Transverse colon (tissue), 4 donors: ENCODE measurements around the gene OR9K2. TPM values are rescaled to one million over a fixed set of nuclear protein-coding genes. Genes with fewer than 3 reads are reported as not detected.
"Not testable (repeated sequence)": the region's sequence is repeated elsewhere in the genome, so short reads cannot be mapped to it uniquely, and the experiment has no call there.

Experiments used
- DNase-seq: peaks from one replicate; pipeline ENCODE4 v3.0.0-alpha.2; 2019
- H3K27ac ChIP-seq, 4 donors: fragments of 200-600 bp; sonication (generic); 2 replicates each; pipeline ENCODE4 v1.5.1; 2016 to 2018; ENCODE audit warnings: inconsistent platforms in 4 of 4
- H3K27me3 ChIP-seq: fragments of 200-600 bp; sonication (generic); 2 replicates; pipeline ENCODE4 v1.5.1; 2017; ENCODE audit warnings: inconsistent platforms
- H3K36me3 ChIP-seq, 4 donors: fragments of 200-600 bp; sonication (generic); 2 replicates each; pipeline ENCODE4 v1.5.1; 2017 to 2019; ENCODE audit warnings: inconsistent platforms in 4 of 4
- H3K4me1 ChIP-seq, 4 donors: fragments of 200-600 bp; sonication (generic); 2 replicates each; pipeline ENCODE4 v1.5.1; 2017 to 2020; ENCODE audit warnings: inconsistent platforms in 4 of 4
- H3K4me3 ChIP-seq, 4 donors: fragments of 200-600 bp; sonication (generic); 1 replicate in 1 of 4; 2 replicates in 3 of 4; pipeline versions ENCODE4 v1.5.1 to v1.6.1; 2017 to 2019; ENCODE audit warnings: inconsistent platforms in 4 of 4
- H3K9me3 ChIP-seq, 2 donors: fragments of 200-600 bp; sonication (generic); 2 replicates each; pipeline ENCODE4 v1.5.1; 2017 to 2019; ENCODE audit warnings: inconsistent platforms in 2 of 2
- EP300 ChIP-seq: sonication (generic); formaldehyde crosslinking; IDR thresholded peaks from one replicate; pipeline ENCODE4 v1.6.1; 2017; ENCODE audit warnings: antibody characterized with exemption, low read depth
- POLR2A ChIP-seq: fragments of 450-650 bp; IDR thresholded peaks from one replicate; pipeline ENCODE4 v1.6.1; 2016; ENCODE audit warnings: antibody characterized with exemption, mild to moderate bottlenecking, moderate library complexity
- POLR2AphosphoS5 ChIP-seq, 3 donors: sonication (generic); formaldehyde crosslinking; IDR thresholded peaks; one replicate each; pipeline ENCODE4 v1.6.1; 2016; ENCODE audit warnings: antibody characterized with exemption in 3 of 3
- WGBS, 2 donors: methylation state at CpG; one replicate each; pipeline ENCODE4 v1.1.5; 2018; ENCODE audit warnings: low coverage in 1 of 2; 5-methylcytosine and 5-hydroxymethylcytosine counted together
- in situ Hi-C, 4 donors: fragments of 200-750 bp; cut with MboI; loops; one replicate each; pipeline versions ENCODE4 v1.15.0 to v1.15.1; 2017; ENCODE audit warnings: low sequenced_read_pairs in 3 of 4, low pct_ligation_motif_present in 1 of 4, low pct_unique_long_range_greater_than_20kb in 1 of 4
- intact Hi-C: fragments of 100-400 bp; cut with DNase I; formaldehyde crosslinking; loops from one replicate; pipeline ENCODE4 v1.15.1; 2023; ENCODE audit warnings: low total_unique reads
- total RNA-seq, 4 donors: library from RNA; depleted of rRNA; stranded (reverse); fragments of >200 nt; gene quantifications; one replicate each; pipeline ENCODE4 v1.1.0, GENCODE V29; 2016
- TF ChIP-seq, protein P1 (sequence below), 5 experiments: fragments of 200-600 bp in 3 of 5; fragments of 450-650 bp in 2 of 5; sonication (generic) in 3 of 5; IDR thresholded peaks; 1 replicate in 2 of 5; 2 replicates in 3 of 5; pipeline ENCODE4 v1.5.1; 2016 to 2017; ENCODE audit warnings: antibody characterized with exemption in 5 of 5, inconsistent platforms in 3 of 5, mild to moderate bottlenecking in 2 of 5, moderate library complexity in 1 of 5

Gene OR9K2
- total RNA-seq, 4 donors from 2014 or later: not detected

DNA sequence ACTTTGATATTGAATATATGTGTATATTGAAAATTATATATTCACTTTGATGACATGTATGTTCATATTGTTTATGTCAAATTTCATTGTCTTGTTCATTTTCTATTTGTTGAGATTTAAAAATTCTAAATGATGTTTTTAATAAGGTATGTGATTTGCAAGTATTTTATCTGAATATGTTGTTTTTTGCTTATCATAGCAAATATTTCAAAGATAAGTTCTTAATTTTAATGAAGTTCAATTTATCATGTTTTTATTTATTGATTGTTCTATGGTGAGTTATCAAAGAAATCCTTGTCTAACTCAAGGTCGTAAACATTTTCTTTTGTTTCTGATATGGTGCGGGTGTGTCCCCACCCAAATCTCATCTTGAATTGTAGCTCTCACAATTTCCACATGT, 45.2 kb downstream of the OR9K2 start:
- intact Hi-C loops (loop anchor here (5.0 kb wide), 1 partner anchor 1139 kb away; the partner anchor contains the start of gene HOXC5), in situ Hi-C loops (no loop called here)
- TF ChIP-seq POLR2A: no peak
- no peak for TF ChIP-seq EP300
- TF ChIP-seq, protein P1, sequence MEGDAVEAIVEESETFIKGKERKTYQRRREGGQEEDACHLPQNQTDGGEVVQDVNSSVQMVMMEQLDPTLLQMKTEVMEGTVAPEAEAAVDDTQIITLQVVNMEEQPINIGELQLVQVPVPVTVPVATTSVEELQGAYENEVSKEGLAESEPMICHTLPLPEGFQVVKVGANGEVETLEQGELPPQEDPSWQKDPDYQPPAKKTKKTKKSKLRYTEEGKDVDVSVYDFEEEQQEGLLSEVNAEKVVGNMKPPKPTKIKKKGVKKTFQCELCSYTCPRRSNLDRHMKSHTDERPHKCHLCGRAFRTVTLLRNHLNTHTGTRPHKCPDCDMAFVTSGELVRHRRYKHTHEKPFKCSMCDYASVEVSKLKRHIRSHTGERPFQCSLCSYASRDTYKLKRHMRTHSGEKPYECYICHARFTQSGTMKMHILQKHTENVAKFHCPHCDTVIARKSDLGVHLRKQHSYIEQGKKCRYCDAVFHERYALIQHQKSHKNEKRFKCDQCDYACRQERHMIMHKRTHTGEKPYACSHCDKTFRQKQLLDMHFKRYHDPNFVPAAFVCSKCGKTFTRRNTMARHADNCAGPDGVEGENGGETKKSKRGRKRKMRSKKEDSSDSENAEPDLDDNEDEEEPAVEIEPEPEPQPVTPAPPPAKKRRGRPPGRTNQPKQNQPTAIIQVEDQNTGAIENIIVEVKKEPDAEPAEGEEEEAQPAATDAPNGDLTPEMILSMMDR (IDR thresholded peaks at IDR 0.05): no peak
- TF ChIP-seq POLR2AphosphoS5 (IDR thresholded peaks at IDR 0.05): no peak
- WGBS, 2 donors: 75 to 85% methylated on average over 2 of the region's 2 CpGs
- Histone ChIP-seq H3K4me1 (no peaks in the 10 kb centered on the region), H3K27ac (no peak overlapping the region), H3K4me3 (no peak overlapping the region), H3K36me3 (no peaks in the 10 kb centered on the region), H3K9me3 (no peaks in the 10 kb centered on the region), H3K27me3 (no peaks in the 10 kb centered on the region)
- no peak for DNase-seq

DNA sequence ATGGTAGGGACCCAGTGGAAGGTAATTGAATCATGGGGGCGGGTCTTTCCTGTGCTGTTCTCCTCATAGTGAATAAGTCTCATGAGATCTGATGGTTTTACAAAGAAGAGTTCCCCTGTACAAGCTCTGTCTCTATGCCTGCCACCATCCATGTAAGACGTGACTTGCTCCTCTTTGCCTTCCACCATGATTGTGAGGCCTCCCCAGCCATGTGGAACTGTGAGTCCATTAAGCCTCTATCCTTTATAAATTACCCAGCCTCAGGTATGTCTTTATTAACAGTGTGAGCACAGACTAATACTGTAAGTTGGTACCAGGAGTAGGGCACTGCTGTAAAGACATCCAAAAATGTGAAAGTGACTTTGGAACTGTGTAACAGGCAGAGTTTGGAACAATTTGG, 45.6 kb downstream of the OR9K2 start:
- intact Hi-C loops: loop anchor here (5.0 kb wide), 1 partner anchor 1140 kb away; the partner anchor contains the start of gene HOXC5
- not testable (repeated sequence) for H3K27me3 ChIP-seq

DNA sequence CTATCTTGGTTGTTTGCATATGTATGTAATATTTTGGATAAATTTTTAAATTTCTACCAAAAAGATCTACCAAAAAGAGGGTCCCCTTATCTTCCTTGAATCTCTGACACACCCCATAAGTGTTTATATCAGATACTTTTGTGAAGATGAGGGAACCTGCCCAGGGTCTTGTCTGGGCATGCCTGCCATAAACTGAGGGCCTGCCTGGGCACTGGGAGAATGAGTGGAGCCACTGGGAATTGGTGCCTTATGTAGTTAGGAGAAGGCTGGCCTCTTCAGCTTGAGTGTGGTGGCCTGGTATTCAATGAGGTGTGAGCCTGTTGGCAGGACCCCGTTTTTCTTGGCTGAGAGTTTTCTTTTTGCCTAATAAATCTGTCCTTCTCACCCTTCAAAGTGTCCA, 46.5 kb downstream of the OR9K2 start:
- in situ Hi-C loops (no loop called here), intact Hi-C loops (loop anchor here (5.0 kb wide), 1 partner anchor 1140 kb away; the partner anchor contains the start of gene HOXC5)
- H3K4me1 ChIP-seq: no peaks in the 10 kb centered on the region
- H3K9me3 ChIP-seq: no peaks in the 10 kb centered on the region
- 28% methylated on average over 1 of the region's 1 CpG; no CpG with 5 or more reads in 1 of the 2 donors for WGBS, 2 donors
- no peak overlapping the region for H3K4me3 ChIP-seq
- no peak for DNase-seq
- H3K27me3 ChIP-seq: no peaks in the 10 kb centered on the region
- H3K27ac ChIP-seq: no peak overlapping the region
- no peaks in the 10 kb centered on the region for H3K36me3 ChIP-seq
- TF ChIP-seq, protein P1 (IDR thresholded peaks at IDR 0.05): no peak
- TF ChIP-seq EP300: no peak
- no peak for TF ChIP-seq POLR2A
- no peak for TF ChIP-seq POLR2AphosphoS5 (IDR thresholded peaks at IDR 0.05)

More for the DNA sequence above, 45.6 kb downstream of the OR9K2 start:
- WGBS, 2 donors: 62% methylated on average over 2 of the region's 2 CpGs; no CpG with 5 or more reads in 1 of the 2 donors
- H3K36me3 ChIP-seq, in situ Hi-C loops, H3K9me3 ChIP-seq, H3K27ac ChIP-seq, DNase-seq, H3K4me1 ChIP-seq, H3K4me3 ChIP-seq: not testable (repeated sequence)

DNA sequence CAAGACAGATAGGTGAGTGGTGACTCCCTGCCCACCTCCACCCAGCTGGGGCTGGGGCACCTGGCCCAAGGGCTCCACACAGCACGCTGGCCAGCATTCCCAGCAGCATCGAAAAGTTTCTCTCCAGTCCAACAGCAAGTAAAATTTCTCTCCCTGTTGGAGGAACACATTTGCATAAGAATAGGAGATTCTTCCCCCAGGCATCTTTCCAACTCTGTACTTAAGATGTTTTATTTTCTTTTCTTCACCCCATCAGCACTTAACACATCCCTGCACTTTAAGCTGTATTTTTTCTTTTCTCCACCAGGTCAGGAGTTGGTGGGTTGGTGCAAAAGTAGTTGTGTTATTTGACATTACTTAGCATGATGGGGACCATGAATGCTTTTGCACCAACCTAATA, 47.2 kb downstream of the OR9K2 start:
- TF ChIP-seq, protein P1 (IDR thresholded peaks at IDR 0.05): no peak
- TF ChIP-seq POLR2AphosphoS5 (IDR thresholded peaks at IDR 0.05) (no peak), EP300 (no peak), POLR2A (no peak)
- Histone ChIP-seq H3K27ac (no peak overlapping the region), H3K4me1 (no peaks in the 10 kb centered on the region), H3K4me3 (no peak overlapping the region), H3K27me3 (peaks cover 6% of the 10 kb centered on the region), H3K36me3 (no peaks in the 10 kb centered on the region), H3K9me3 (no peaks in the 10 kb centered on the region)
- 80 to 86% methylated on average over 1 to 2 of the region's 2 CpGs for WGBS, 2 donors
- intact Hi-C loops: loop anchor here (5.0 kb wide), 1 partner anchor 1141 kb away; the partner anchor contains the start of gene HOXC5
- in situ Hi-C loops: no loop called here
- no peak for DNase-seq

Other genes starting within 250 kb of the OR9K2 start
- 10 to 100 TPM in 1 of 4 donors, 1 to 10 TPM in 3; 1.6 to 15.3 (median 4.3) TPM for gene TESPA1, start 141.6 kb upstream of the OR9K2 start, total RNA-seq
- gene NEUROD4, start 106.4 kb upstream of the OR9K2 start, total RNA-seq: not detected
- gene OR10A7, start 94.6 kb downstream of the OR9K2 start, total RNA-seq: not detected
- gene OR6C74, start 118.2 kb downstream of the OR9K2 start, total RNA-seq: not detected
- gene OR6C6, start 170.2 kb downstream of the OR9K2 start, total RNA-seq: not detected
- gene OR6C1, start 187.9 kb downstream of the OR9K2 start, total RNA-seq: not detected
- not detected for gene OR6C3, start 204.3 kb downstream of the OR9K2 start, total RNA-seq
- gene OR6C75, start 236.6 kb downstream of the OR9K2 start, total RNA-seq: not detected